SK-N-SH (cell line): ENCODE results near the gene VPS9D1. TPM values are rescaled to one million over a fixed set of nuclear protein-coding genes. Genes with fewer than 3 reads are reported as not detected.

Source experiments
- CTCF ChIA-PET: fragments of 300-600, 350-600 bp; formaldehyde crosslinking; extraction: SDS; loops from one replicate; lab custom pipeline; 2021; lab: Yijun Ruan, JAX
- POLR2A ChIA-PET: fragments of 350-600 bp; sonication (Branson Sonifier 250); formaldehyde crosslinking; extraction: SDS; loops from one replicate; lab custom pipeline; 2020; ENCODE audit warnings: antibody characterized with exemption, inconsistent platforms; lab: Yijun Ruan, JAX
- DNase-seq: peaks from one replicate; pipeline ENCODE4 v3.0.0; 2012
- H2AFZ ChIP-seq: fragments of 200-600 bp; sonication (generic); 2 replicates; pipeline ENCODE4 v1.8.1; 2016; ENCODE audit warnings: antibody characterized with exemption, mild to moderate bottlenecking, low read depth
- H3F3A ChIP-seq: fragments of 200-600 bp; sonication (generic); replicated peaks from 2 replicates; pipeline ENCODE3; 2016; ENCODE audit warnings: antibody characterized with exemption, mild to moderate bottlenecking; ENCODE audit not compliant: insufficient read depth
- H3K27ac ChIP-seq, 2 experiments: fragments of 200-500 bp in 1 of 2; fragments of 200-600 bp in 1 of 2; sonication (Bioruptor generic) in 1 of 2; sonication (generic), shearing (Covaris generic) in 1 of 2; 2 replicates each; pipeline versions ENCODE4 v1.5.1 to v1.6.1; 2014 to 2016; ENCODE audit warnings: low read depth in 2 of 2, inconsistent platforms in 1 of 2, low read length in 1 of 2, mild to moderate bottlenecking in 1 of 2, mixed read lengths in 1 of 2
- H3K27me3 ChIP-seq: fragments of 200-600 bp; sonication (generic), shearing (Covaris generic); 2 replicates; pipeline ENCODE4 v1.6.1; 2016; ENCODE audit warnings: mixed run types; ENCODE audit not compliant: insufficient read depth
- H3K36me3 ChIP-seq, 2 experiments: fragments of 200-500 bp in 1 of 2; fragments of 200-600 bp in 1 of 2; sonication (Bioruptor generic) in 1 of 2; sonication (generic) in 1 of 2; replicated peaks in 1 of 2; 2 replicates each; pipeline versions ENCODE3 to v1.5.1; 2014 to 2016; ENCODE audit warnings: low read length in 1 of 2, mild to moderate bottlenecking in 1 of 2; ENCODE audit not compliant: insufficient read depth in 2 of 2, control insufficient read depth in 1 of 2
- H3K4me1 ChIP-seq, 2 experiments: fragments of 200-500 bp in 1 of 2; fragments of 200-600 bp in 1 of 2; sonication (Bioruptor generic) in 1 of 2; sonication (generic), shearing (Covaris generic) in 1 of 2; 2 replicates each; pipeline versions ENCODE4 v1.5.1 to v1.6.1; 2014 to 2016; ENCODE audit warnings: low read depth in 1 of 2, low read length in 1 of 2, mixed run types in 1 of 2; ENCODE audit not compliant: insufficient read depth in 2 of 2, control insufficient read depth in 1 of 2
- H3K4me2 ChIP-seq: fragments of 200-600 bp; sonication (generic), shearing (Covaris generic); 2 replicates; pipeline ENCODE4 v1.6.1; 2017; ENCODE audit warnings: mixed run types
- H3K4me3 ChIP-seq, 2 experiments: fragments of 200-500 bp in 1 of 2; fragments of 200-600 bp in 1 of 2; sonication (Bioruptor generic) in 1 of 2; sonication (generic), shearing (Covaris generic) in 1 of 2; 2 replicates each; pipeline versions ENCODE4 v1.5.1 to v1.8.1; 2014 to 2016; ENCODE audit warnings: low read depth in 2 of 2, inconsistent platforms in 1 of 2, low read length in 1 of 2, mild to moderate bottlenecking in 1 of 2, mixed read lengths in 1 of 2, moderate library complexity in 1 of 2
- H3K79me2 ChIP-seq: fragments of 200-600 bp; sonication (generic); 2 replicates; pipeline ENCODE4 v1.8.1; 2017; ENCODE audit warnings: mild to moderate bottlenecking; ENCODE audit not compliant: insufficient read depth
- H3K9ac ChIP-seq: fragments of 200-600 bp; sonication (generic); 2 replicates; pipeline ENCODE4 v1.6.1; 2017; ENCODE audit warnings: mixed run types
- H3K9me2 ChIP-seq: fragments of 200-600 bp; sonication (generic); 2 replicates; pipeline ENCODE4 v1.6.1; 2017; ENCODE audit warnings: mixed run types
- H3K9me3 ChIP-seq: fragments of 200-600 bp; sonication (generic); 2 replicates; pipeline ENCODE4 v1.6.1; 2017; ENCODE audit warnings: mixed run types, mild to moderate bottlenecking, moderate library complexity
- H4K20me1 ChIP-seq: fragments of 200-600 bp; sonication (generic); 2 replicates; pipeline ENCODE4 v1.6.1; 2017; ENCODE audit warnings: mild to moderate bottlenecking, mixed run types; ENCODE audit not compliant: insufficient read depth
- CHD2 ChIP-seq: fragments of 150-350 bp; IDR thresholded peaks from 2 replicates; pipeline ENCODE4 v1.6.1; 2018; ENCODE audit warnings: low read length; ENCODE audit not compliant: partially characterized antibody
- ELF1 ChIP-seq: IDR thresholded peaks from 2 replicates; pipeline ENCODE4 v1.4.0; 2012
- EP300 ChIP-seq, 2 experiments: IDR thresholded peaks; 2 replicates each; pipeline versions ENCODE4 v1.4.0 to v1.6.1; 2012; ENCODE audit warnings: borderline replicate concordance in 1 of 2, low read depth in 1 of 2, low read length in 1 of 2
- FOSL2 ChIP-seq: IDR thresholded peaks from 2 replicates; pipeline ENCODE4 v1.4.0; 2012; ENCODE audit warnings: low read depth, mild to moderate bottlenecking, moderate library complexity, borderline replicate concordance
- FOXJ3 ChIP-seq: sonication (generic); formaldehyde crosslinking; IDR thresholded peaks from 2 replicates; pipeline ENCODE4 v1.5.1; 2020; ENCODE audit warnings: mild to moderate bottlenecking, missing genetic modification reagents
- FOXM1 ChIP-seq: IDR thresholded peaks from 2 replicates; pipeline ENCODE4 v1.4.0; 2012; ENCODE audit warnings: low read depth, mild to moderate bottlenecking
- IRF3 ChIP-seq: fragments of 150-350 bp; IDR thresholded peaks from 2 replicates; pipeline ENCODE4 v1.6.1; 2016; ENCODE audit warnings: mild to moderate bottlenecking, low read depth, low read length
- MAX ChIP-seq: IDR thresholded peaks from 2 replicates; pipeline ENCODE4 v1.4.0; 2012; ENCODE audit warnings: low read depth
- MEF2A ChIP-seq: IDR thresholded peaks from 2 replicates; pipeline ENCODE4 v1.4.0; 2012; ENCODE audit warnings: low read depth, borderline replicate concordance
- MXI1 ChIP-seq: IDR thresholded peaks from 2 replicates; pipeline ENCODE4 v1.6.1; 2012; ENCODE audit warnings: mild to moderate bottlenecking, low read depth, low read length, improper control_type of control experiment
- NFIC ChIP-seq: IDR thresholded peaks from 2 replicates; pipeline ENCODE4 v1.4.0; 2012; ENCODE audit warnings: borderline replicate concordance
- REST ChIP-seq: IDR thresholded peaks from 2 replicates; pipeline ENCODE4 v1.6.1; 2012; ENCODE audit warnings: mild to moderate bottlenecking, low read depth, low read length, moderate library complexity
- RFX5 ChIP-seq: IDR thresholded peaks from 2 replicates; pipeline ENCODE4 v1.6.1; 2012; ENCODE audit warnings: mild to moderate bottlenecking, improper control_type of control experiment, low read length
- SMC3 ChIP-seq: IDR thresholded peaks from 2 replicates; pipeline ENCODE4 v1.6.1; 2012; ENCODE audit warnings: low read depth, low read length, improper control_type of control experiment
- TEAD4 ChIP-seq: IDR thresholded peaks from 2 replicates; pipeline ENCODE4 v1.4.0; 2012; ENCODE audit warnings: mild to moderate bottlenecking, borderline replicate concordance; ENCODE audit not compliant: insufficient read depth
- USF1 ChIP-seq: IDR thresholded peaks from 2 replicates; pipeline ENCODE4 v1.4.0; 2012; ENCODE audit warnings: low read depth, borderline replicate concordance
- WGBS: methylation state at CpG from one replicate; pipeline ENCODE4 v1.1.6; 2017; ENCODE audit warnings: low lambda C conversion rate; 5-methylcytosine and 5-hydroxymethylcytosine counted together
- polyA plus RNA-seq, 3 experiments: library from polyadenylated mRNA; depleted of rRNA; stranded (reverse); fragments of >200 nt; gene quantifications; 2 replicates each; pipeline ENCODE4 v1.2.3, GENCODE V29; 2012

Gene VPS9D1
- polyA plus RNA-seq, 1 of the 3 experiments (the other 2 are of a cell fraction), result 10.1 TPM

- peaks cover 3% of the 10 kb centered on the region for H3F3A ChIP-seq
- ChIA-PET POLR2A (interaction anchor here (0.6 to 1.5 kb wide), 8 partner anchors 8 to 235 kb away, joined by 3 to 10 read pairs (median 4); partner anchors contain the start of genes CHMP1A and SPATA33), CTCF (interaction anchor here (0.6 to 2.3 kb wide), 5 partner anchors 13 to 173 kb away, joined by 3 to 22 read pairs (median 3); partner anchors contain the start of gene SPATA2L)
- peaks cover 11 to 19% of the 10 kb centered on the region in 2 experiments for H3K36me3 ChIP-seq
- DNase-seq, result no peak
- peak overlapping the region; percentile 94 for H2AFZ ChIP-seq
- H4K20me1 ChIP-seq, result no peaks in the 10 kb centered on the region
- peak overlapping the region; percentile 86 to 96 for H3K27ac ChIP-seq
- peak overlapping the region; percentile 87 for H3K9ac ChIP-seq
- H3K4me1 ChIP-seq, result peaks cover 4 to 7% of the 10 kb centered on the region in 2 experiments; a peak in 1 of 4 replicates
- no peaks in the 10 kb centered on the region for H3K27me3 ChIP-seq
- H3K9me2 ChIP-seq, result no peaks in the 10 kb centered on the region
- TF ChIP-seq TEAD4 (no peak), MAX (peak; percentile 54; the same call in 1 of the 2 replicates), NFIC (no peak), MXI1 (peak; percentile 91)
- H3K9me3 ChIP-seq, result no peaks in the 10 kb centered on the region
- peaks cover 36% of the 10 kb centered on the region for H3K79me2 ChIP-seq
- peak overlapping the region; percentile 82 to 87 for H3K4me3 ChIP-seq
- WGBS, result 20% methylated on average over 21 of the region's 42 CpGs
- peak overlapping the region; percentile 99 for H3K4me2 ChIP-seq
These were observed 33.4 kb downstream of the VPS9D1 start for GRCh38 chr16:89687092-89687940.

GRCh38 chr16:89686520-89687091 is 34.1 kb downstream of the VPS9D1 start, which contains the start of gene CDK10:
Gene CDK10 (plus strand): TSS chr16:89686689. CDS start chr16:89686711, 22 bp downstream.
- H2AFZ ChIP-seq, result peak within 1 kb of the TSS; percentile 94
- H3K79me2 ChIP-seq, result peaks cover 36% of the 10 kb centered on the region
- CTCF ChIA-PET, result interaction anchor here (0.6 to 2.3 kb wide), 6 partner anchors 14 to 223 kb away, joined by 3 to 22 read pairs (median 3); partner anchors contain the start of gene SPATA2L
- peaks cover 4 to 7% of the 10 kb centered on the region in 2 experiments; a peak in 1 of 4 replicates for H3K4me1 ChIP-seq
- peak within 1 kb of the TSS; percentile 99 for H3K4me2 ChIP-seq
- no peaks in the 10 kb centered on the region for H3K9me3 ChIP-seq
- H3K36me3 ChIP-seq, result peaks cover 11 to 12% of the 10 kb centered on the region in 2 experiments
- H3K27me3 ChIP-seq, result no peaks in the 10 kb centered on the region
- peak within 1 kb of the TSS; percentile 87 for H3K9ac ChIP-seq
- peak; percentile 99 for DNase-seq
- peak within 1 kb of the TSS; percentile 86 to 96 for H3K27ac ChIP-seq
- H3F3A ChIP-seq, result peaks cover 3% of the 10 kb centered on the region
- POLR2A ChIA-PET, result interaction anchor here (1.0 to 1.5 kb wide), 7 partner anchors 9 to 121 kb away, joined by 3 to 10 read pairs (median 4); partner anchors contain the start of genes CHMP1A and SPATA33
- H3K9me2 ChIP-seq, result no peaks in the 10 kb centered on the region
- H3K4me3 ChIP-seq, result peak within 1 kb of the TSS; percentile 82 to 87
- H4K20me1 ChIP-seq, result no peaks in the 10 kb centered on the region
- 0% methylated on average over 2 of the region's 67 CpGs for WGBS
- TF ChIP-seq FOXM1 (no peak), CHD2 (no peak), USF1 (no peak), MEF2A (no peak), NFIC (no peak), SMC3 (no peak), ELF1 (peak; percentile 73), FOXJ3 (CRISPR knock-in tag) (no peak), EP300 (IDR thresholded peaks at IDR 0.05; ENCODE audit: borderline replicate concordance in 1 of 2, low read depth in 1 of 2, low read length in 1 of 2) (no peak), RFX5 (no peak), REST (no peak), FOSL2 (no peak), IRF3 (no peak)
